ENCODE data around the gene CDCA7. TPM values are rescaled to one million over a fixed set of nuclear protein-coding genes. Genes with fewer than 3 reads are reported as not detected.

CDCA7 gene
- total RNA-seq, 2 experiments from 2014 or later = 65.2 to 66.6 TPM

DNA sequence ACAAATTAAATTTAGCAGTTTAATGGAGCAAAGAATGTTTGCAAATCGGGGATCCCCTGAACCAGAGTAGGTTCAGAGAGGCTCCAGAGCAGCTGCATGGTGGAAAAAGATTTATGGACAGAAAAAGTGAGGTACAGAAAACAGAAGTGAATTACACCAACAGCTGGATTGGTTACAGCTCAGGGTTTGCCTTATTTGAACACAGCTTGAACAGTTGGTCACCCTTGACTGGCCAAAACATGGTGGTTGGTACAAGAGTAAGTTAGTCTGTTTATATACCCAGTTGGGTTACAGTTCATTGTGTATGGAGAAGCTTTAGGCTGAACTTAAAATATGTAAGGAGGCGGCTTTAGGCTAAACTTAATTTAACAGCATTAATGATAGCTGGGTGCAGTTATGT lies 5.4 kb upstream of the CDCA7 start:
- POLR2A ChIA-PET = no interaction called here
- DNase-seq = no peak
- H3K4me1 Mint-ChIP-seq = peaks cover 13% of the 10 kb centered on the region
- CTCF ChIA-PET = no interaction called here
- H3K4me3 Mint-ChIP-seq = no peak overlapping the region
- peaks cover 3% of the 10 kb centered on the region for H3K36me3 Mint-ChIP-seq (ENCODE audit: low read depth)
- peaks cover 15% of the 10 kb centered on the region for H3K9me3 Mint-ChIP-seq
- peaks cover 39% of the 10 kb centered on the region for H3K27me3 Mint-ChIP-seq
- H3K27ac Mint-ChIP-seq = no peak overlapping the region

GRCh38 chr2:173350383-173350782 lies 4.3 kb upstream of the CDCA7 start:
- CTCF ChIA-PET = no interaction called here

GRCh38 chr2:173351879-173352278 lies 2.8 kb upstream of the CDCA7 start:
- peaks cover 39% of the 10 kb centered on the region for H3K27me3 Mint-ChIP-seq
- CTCF ChIA-PET = interaction anchor here (0.6 kb wide), 1 partner anchor 78 kb away, joined by 4 read pairs; no protein-coding TSS in a partner anchor
- no peak overlapping the region for H3K27ac Mint-ChIP-seq
- peaks cover 8% of the 10 kb centered on the region for H3K9me3 Mint-ChIP-seq
- H3K36me3 Mint-ChIP-seq (ENCODE audit: low read depth) = peaks cover 5% of the 10 kb centered on the region
- H3K4me1 Mint-ChIP-seq = peaks cover 27% of the 10 kb centered on the region
- no peak for DNase-seq
- POLR2A ChIA-PET = no interaction called here
- H3K4me3 Mint-ChIP-seq = no peak overlapping the region

More at GRCh38 chr2:173350383-173350782, 4.3 kb upstream of the CDCA7 start:
- Mint-ChIP-seq H3K27ac (no peak overlapping the region), H3K36me3 (ENCODE audit: low read depth) (peaks cover 3% of the 10 kb centered on the region), H3K4me3 (no peak overlapping the region), H3K27me3 (peaks cover 39% of the 10 kb centered on the region), H3K4me1 (peaks cover 13% of the 10 kb centered on the region), H3K9me3 (peaks cover 15% of the 10 kb centered on the region)
- POLR2A ChIA-PET = no interaction called here
- no peak for DNase-seq

GRCh38 chr2:173353556-173353955 lies 1.1 kb upstream of the CDCA7 start:
- Mint-ChIP-seq H3K4me3 (peak overlapping the region; percentile 80), H3K4me1 (peaks cover 42% of the 10 kb centered on the region), H3K27me3 (peaks cover 36% of the 10 kb centered on the region), H3K9me3 (peaks cover 2% of the 10 kb centered on the region), H3K36me3 (ENCODE audit: low read depth) (peaks cover 8% of the 10 kb centered on the region), H3K27ac (peak overlapping the region; percentile 82)
- no peak for DNase-seq
- CTCF ChIA-PET = no interaction called here
- POLR2A ChIA-PET = interaction anchor here (1.0 to 1.2 kb wide), 2 partner anchors 16 to 797 kb away, joined by 3 read pairs; partner anchors contain the start of gene PDK1

DNA sequence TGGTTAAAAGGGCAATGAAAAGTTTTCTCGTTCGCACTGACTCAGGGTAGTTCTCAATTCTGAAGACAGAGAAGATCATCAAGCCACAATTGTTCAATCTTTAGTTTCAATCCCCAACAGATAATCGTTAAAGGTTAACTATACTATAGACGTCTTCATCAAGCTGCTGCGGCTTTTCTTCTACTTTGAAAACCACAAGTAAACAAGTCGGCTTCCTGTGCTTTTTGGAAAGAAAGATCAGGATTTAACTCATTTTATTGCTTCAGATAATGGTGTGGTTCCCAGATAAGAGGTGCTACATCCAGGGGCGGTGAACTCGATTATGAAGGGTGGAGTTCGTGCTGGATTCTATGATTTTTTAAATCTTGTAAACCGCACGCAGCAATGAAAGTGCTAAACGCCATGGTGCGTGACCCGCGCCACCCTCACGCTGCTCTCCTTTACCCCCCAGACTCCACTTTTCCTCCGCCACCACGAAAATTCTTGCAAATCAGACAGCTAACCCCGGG lies 545 bp upstream of the CDCA7 start:
- Mint-ChIP-seq H3K36me3 (ENCODE audit: low read depth) (peaks cover 14% of the 10 kb centered on the region), H3K27ac (peak overlapping the region; percentile 82), H3K9me3 (peaks cover 2% of the 10 kb centered on the region), H3K4me3 (peak overlapping the region; percentile 80), H3K4me1 (peaks cover 47% of the 10 kb centered on the region), H3K27me3 (peaks cover 35% of the 10 kb centered on the region)
- no peak for DNase-seq
- CTCF ChIA-PET = interaction anchor here (0.9 kb wide), 1 partner anchor 144 kb away, joined by 3 read pairs; no protein-coding TSS in a partner anchor
- POLR2A ChIA-PET = interaction anchor here (0.8 to 1.2 kb wide), 8 partner anchors 14 to 896 kb away, joined by 3 to 6 read pairs (median 3); partner anchors contain the start of gene PDK1

DNA sequence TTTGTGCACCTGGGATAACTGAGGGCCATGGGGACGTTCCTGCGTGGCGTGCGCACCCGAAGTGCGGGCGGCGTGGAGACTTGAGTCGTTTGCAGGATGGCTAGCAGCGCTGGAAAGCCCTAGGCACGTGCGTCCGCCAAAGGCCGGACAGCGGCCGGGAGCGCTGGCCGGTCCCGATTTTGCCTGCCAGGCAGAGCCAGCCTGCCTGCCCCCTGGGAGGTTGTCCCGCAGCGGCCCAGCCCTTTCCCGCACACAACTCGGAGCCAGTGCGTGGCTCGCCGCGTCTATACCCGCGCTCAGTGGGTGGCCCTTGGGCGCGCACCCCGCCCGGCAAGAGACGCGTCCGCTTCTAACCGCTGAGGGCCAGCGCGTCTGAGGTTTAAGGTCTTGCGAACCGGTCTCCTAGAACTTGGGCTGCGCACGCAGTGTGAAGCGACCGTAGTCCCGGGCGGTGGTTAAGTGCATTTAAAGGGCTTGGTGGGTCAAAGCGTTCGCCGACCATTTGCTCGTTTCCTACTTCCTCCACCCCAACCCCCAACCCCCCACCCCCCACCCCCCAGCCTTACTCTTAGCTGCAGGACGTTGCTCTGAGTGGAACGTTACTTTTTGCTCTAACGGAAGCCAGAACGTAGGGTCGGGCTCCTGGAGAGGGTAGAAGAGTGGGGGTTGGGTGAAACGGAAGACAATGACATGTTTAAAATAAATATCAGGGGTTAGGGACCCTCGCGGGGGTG lies 627 bp downstream of the CDCA7 start:
- Mint-ChIP-seq H3K27ac (peak overlapping the region; percentile 69), H3K9me3 (no peaks in the 10 kb centered on the region), H3K4me1 (peaks cover 58% of the 10 kb centered on the region), H3K4me3 (peak overlapping the region; percentile 80), H3K36me3 (ENCODE audit: low read depth) (peaks cover 24% of the 10 kb centered on the region), H3K27me3 (peaks cover 26% of the 10 kb centered on the region)
- CTCF ChIA-PET = no interaction called here
- POLR2A ChIA-PET = interaction anchor here (1.0 to 1.9 kb wide), 7 partner anchors 10 to 892 kb away, joined by 3 to 10 read pairs (median 3); no protein-coding TSS in a partner anchor
- DNase-seq = peak; percentile 54

GRCh38 chr2:173355866-173356508 lies 1.3 kb downstream of the CDCA7 start:
- peaks cover 29% of the 10 kb centered on the region for H3K36me3 Mint-ChIP-seq (ENCODE audit: low read depth)
- POLR2A ChIA-PET = interaction anchor here (1.0 to 1.9 kb wide), 6 partner anchors 11 to 891 kb away, joined by 3 to 10 read pairs (median 4); no protein-coding TSS in a partner anchor
- peaks cover 62% of the 10 kb centered on the region for H3K4me1 Mint-ChIP-seq
- peaks cover 22% of the 10 kb centered on the region for H3K27me3 Mint-ChIP-seq
- H3K9me3 Mint-ChIP-seq = no peaks in the 10 kb centered on the region
- H3K27ac Mint-ChIP-seq = peak overlapping the region; percentile 69
- DNase-seq = no peak
- H3K4me3 Mint-ChIP-seq = peak overlapping the region; percentile 80
- CTCF ChIA-PET = no interaction called here

DNA sequence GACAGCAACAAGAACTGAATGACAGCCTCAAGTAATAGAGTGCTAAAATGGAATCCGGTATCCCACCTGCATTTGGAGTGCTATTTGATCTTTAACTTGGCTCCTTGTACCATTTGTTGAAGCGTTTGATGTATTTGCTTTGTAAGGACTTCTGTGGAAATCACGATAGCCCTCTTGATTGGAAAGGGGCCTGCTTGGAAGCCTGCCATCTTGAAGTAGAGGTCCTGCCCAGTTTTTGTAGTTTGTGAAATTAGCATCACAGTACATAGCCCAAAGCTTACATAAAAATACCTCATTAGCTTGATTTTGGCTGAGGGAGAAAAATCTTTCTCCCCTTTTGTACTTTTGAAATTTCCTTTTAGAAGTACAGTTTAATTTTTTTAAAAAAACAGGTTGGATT lies 2.7 kb downstream of the CDCA7 start:
- Mint-ChIP-seq H3K36me3 (ENCODE audit: low read depth) (peaks cover 38% of the 10 kb centered on the region), H3K4me1 (peaks cover 65% of the 10 kb centered on the region), H3K27me3 (peaks cover 9% of the 10 kb centered on the region), H3K27ac (no peak overlapping the region), H3K9me3 (no peaks in the 10 kb centered on the region), H3K4me3 (peak overlapping the region; percentile 19)
- CTCF ChIA-PET = no interaction called here
- DNase-seq = no peak
- POLR2A ChIA-PET = no interaction called here

DNA sequence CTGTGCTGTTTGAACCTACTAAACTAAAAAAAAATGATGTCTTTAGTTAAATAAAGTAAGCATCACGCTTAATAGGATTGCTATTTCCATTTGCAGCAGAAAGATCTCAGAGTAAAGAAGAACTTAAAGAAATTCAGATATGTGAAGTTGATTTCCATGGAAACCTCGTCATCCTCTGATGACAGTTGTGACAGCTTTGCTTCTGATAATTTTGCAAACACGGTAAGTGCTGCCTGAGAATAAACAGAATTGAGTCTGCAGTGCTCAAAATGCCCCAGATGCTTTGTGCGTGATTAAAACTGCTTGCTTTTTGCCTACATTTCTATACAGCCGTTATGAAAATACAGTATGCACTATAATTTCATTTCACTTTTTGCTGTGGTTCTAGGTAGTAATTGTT lies 3.9 kb downstream of the CDCA7 start:
- Mint-ChIP-seq H3K4me3 (peak overlapping the region; percentile 8), H3K9me3 (no peaks in the 10 kb centered on the region), H3K27me3 (peaks cover under 1% of the 10 kb centered on the region), H3K4me1 (peaks cover 58% of the 10 kb centered on the region), H3K36me3 (ENCODE audit: low read depth) (peaks cover 49% of the 10 kb centered on the region), H3K27ac (peak overlapping the region; percentile 68)
- ChIA-PET POLR2A (interaction anchor here (1.4 kb wide), 1 partner anchor 11 kb away, joined by 7 read pairs; no protein-coding TSS in a partner anchor), CTCF (interaction anchor here (1.0 kb wide), 1 partner anchor 44 kb away, joined by 3 read pairs; no protein-coding TSS in a partner anchor)
- DNase-seq = no peak

DNA sequence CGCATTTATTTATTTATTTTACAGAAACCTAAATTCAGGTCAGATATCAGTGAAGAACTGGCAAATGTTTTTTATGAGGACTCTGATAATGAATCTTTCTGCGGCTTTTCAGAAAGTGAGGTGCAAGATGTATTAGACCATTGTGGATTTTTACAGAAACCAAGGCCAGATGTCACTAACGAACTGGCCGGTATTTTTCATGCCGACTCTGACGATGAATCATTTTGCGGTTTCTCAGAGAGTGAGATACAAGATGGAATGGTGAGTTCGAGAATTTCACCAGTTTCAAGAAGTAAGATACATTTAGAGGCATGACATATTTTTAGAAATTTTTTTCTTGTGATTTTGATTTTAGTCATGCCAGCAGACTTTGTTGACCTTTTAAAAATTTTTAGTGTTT lies 4.6 kb downstream of the CDCA7 start:
- ChIA-PET CTCF (interaction anchor here (1.0 kb wide), 1 partner anchor 44 kb away, joined by 3 read pairs; no protein-coding TSS in a partner anchor), POLR2A (no interaction called here)
- Mint-ChIP-seq H3K4me3 (no peak overlapping the region), H3K9me3 (no peaks in the 10 kb centered on the region), H3K36me3 (ENCODE audit: low read depth) (peaks cover 55% of the 10 kb centered on the region), H3K27me3 (no peaks in the 10 kb centered on the region), H3K27ac (peak overlapping the region; percentile 68), H3K4me1 (peaks cover 54% of the 10 kb centered on the region)
- peak; percentile 37 for DNase-seq

DNA sequence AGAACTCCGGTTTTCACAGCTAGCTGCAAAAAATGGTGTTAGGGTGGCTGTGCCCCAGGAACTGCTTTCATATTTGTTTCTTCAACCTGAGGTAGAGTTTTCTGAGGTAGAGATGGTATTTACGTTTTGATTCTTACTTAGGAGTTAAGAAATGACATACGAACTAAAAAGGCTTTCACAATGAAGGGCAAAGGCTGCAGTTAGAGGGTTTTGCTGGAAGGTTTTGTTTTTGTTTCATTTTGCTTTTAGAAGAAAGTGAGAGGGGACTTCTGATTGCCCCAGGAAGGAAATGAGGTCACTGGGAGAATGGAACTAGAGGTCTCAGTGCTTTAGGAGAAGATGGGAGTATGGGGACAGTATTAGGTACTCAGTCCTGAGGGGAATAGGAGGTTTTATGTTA lies 15.5 kb downstream of the CDCA7 start:
- H3K4me3 Mint-ChIP-seq = no peak overlapping the region
- peak overlapping the region; percentile 49 for H3K27ac Mint-ChIP-seq
- peaks cover 66% of the 10 kb centered on the region for H3K36me3 Mint-ChIP-seq (ENCODE audit: low read depth)
- ChIA-PET POLR2A (interaction anchor here (1.5 to 2.0 kb wide), 2 partner anchors 12 to 14 kb away, joined by 7 to 10 read pairs; no protein-coding TSS in a partner anchor), CTCF (interaction anchor here (0.8 kb wide), 1 partner anchor 32 kb away, joined by 3 read pairs; no protein-coding TSS in a partner anchor)
- no peak for DNase-seq
- peaks cover 20% of the 10 kb centered on the region for H3K4me1 Mint-ChIP-seq
- H3K27me3 Mint-ChIP-seq = no peaks in the 10 kb centered on the region
- H3K9me3 Mint-ChIP-seq = no peaks in the 10 kb centered on the region

GRCh38 chr2:173371023-173371422 lies 16.4 kb downstream of the CDCA7 start:
- ChIA-PET CTCF (no interaction called here), POLR2A (interaction anchor here (2.0 kb wide), 1 partner anchor 15 kb away, joined by 10 read pairs; no protein-coding TSS in a partner anchor)
- Mint-ChIP-seq H3K4me3 (no peak overlapping the region), H3K27ac (peak overlapping the region; percentile 1), H3K36me3 (ENCODE audit: low read depth) (peaks cover 58% of the 10 kb centered on the region), H3K9me3 (no peaks in the 10 kb centered on the region), H3K4me1 (peaks cover 20% of the 10 kb centered on the region), H3K27me3 (no peaks in the 10 kb centered on the region)
- no peak for DNase-seq

- ChIA-PET CTCF (interaction anchor here (0.7 to 1.3 kb wide), 2 partner anchors 9 to 103 kb away, joined by 3 to 7 read pairs; no protein-coding TSS in a partner anchor), POLR2A (interaction anchor here (0.7 kb wide), 1 partner anchor 151 kb away, joined by 3 read pairs; no protein-coding TSS in a partner anchor)
- no peak for DNase-seq
- Mint-ChIP-seq H3K9me3 (no peaks in the 10 kb centered on the region), H3K4me3 (no peak overlapping the region), H3K4me1 (peaks cover 20% of the 10 kb centered on the region), H3K27me3 (no peaks in the 10 kb centered on the region), H3K36me3 (ENCODE audit: low read depth) (peaks cover 42% of the 10 kb centered on the region), H3K27ac (no peak overlapping the region)
Observed at GRCh38 chr2:173373290-173373689, 18.6 kb downstream of the CDCA7 start.
